Amniotic stem cell (primary cell): ENCODE measurements around the gene CSF1R.

ENCODE experiments used
- DNase-seq: peaks from one replicate; lab custom pipeline; 2025; lab: John Stamatoyannopoulos, UW

Gene CSF1R

DNA sequence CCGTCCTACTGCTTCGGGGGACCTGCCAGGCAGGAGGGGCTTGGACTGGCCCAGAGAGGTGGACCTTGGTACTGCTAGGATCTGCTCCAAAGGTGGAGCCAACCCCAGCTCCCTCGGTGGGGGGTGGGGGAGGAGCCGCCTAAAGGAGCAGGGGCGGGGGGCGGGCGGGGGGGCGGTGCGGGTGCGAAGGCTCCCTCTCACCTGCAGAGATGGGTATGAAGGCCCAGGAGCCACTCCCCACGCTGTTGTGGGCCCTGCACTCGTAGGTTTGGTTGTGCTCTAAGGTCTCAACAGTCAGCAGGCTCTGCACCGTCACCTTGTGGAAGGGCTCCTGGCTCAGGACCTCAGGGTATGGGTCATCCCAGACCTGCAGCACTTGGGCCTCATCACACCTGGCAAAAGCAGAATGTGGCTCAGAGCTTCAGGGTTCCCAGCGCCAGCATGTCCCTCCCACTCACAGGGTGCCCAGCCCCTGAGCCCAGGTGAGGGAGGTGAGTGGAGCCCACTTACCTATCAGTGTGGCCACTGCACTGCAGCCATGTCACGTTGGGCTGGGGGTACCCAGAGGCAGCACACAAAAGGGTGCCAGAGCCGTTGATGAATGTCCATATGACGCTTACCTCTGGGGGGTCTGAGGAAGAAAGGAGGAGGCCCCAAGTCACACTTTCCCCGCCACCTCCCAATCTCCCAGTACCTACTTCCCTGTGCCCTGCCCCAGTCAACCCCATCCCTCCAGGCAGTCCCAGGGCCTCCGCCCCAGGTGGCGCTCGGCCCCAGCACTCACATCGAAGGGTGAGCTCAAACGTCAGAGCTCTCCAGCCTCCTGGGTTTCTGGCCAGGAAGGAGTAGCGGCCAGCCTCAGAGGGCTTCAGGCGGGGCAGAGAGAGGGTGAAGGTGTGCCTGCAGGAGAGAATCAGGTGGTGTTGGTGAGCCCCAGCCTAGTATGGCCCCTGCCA lies 16.4 kb downstream of the CSF1R start:
- no peak for DNase-seq

DNA sequence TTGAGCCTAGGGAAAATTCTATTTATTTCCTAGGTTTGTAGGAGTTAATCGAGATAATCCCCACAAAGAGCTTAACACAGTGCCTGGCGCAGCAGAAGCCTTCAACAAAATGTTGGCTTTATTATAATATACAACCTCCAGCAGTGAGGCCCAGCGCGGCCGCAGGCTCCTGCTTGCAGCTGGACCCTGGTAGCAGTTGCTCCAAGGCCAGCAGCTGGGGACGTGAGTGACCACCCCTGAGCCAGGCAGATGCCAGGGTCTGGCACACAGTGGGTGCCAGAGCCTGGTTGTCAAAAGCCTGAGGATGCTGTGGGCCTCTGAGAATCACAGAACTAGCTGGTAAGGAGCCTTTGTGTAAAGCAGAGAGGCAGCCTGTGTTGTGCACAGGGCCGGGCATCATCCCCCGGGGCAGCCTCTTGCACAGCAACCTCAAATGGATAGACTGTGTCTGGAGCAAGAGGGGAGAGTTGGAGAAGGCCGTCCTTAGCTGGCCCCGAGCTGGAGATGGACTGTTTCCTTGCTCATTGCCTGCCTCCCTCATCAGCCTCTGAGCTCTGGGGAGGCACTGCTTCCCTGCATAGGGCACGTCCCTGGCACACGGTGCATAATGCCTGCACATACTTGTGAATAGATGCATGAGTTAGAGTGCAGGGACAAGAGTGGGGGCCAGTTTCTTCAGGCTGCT lies 17.3 kb downstream of the CSF1R start:
- DNase-seq: no peak

DNA sequence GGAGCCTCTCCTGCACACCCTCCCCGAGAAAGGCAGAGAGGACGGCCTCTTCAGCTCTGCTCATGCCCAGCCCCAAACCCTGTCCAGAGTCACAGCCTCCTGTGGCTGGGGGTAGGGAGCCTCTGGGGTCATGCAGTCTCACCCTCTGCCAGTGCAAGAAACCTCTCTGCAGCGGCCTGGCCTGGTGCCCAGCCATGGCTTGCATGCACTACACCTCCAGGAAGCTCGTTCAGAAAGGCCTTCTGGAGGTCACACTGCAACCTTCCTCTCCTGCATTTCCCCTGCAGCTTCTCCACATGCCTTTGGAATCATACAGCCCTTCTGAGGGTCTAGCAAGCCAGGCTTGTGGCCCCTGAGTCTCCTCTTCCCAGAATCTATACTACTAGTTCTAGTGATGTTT lies 17.9 kb downstream of the CSF1R start:
- no peak for DNase-seq

DNA sequence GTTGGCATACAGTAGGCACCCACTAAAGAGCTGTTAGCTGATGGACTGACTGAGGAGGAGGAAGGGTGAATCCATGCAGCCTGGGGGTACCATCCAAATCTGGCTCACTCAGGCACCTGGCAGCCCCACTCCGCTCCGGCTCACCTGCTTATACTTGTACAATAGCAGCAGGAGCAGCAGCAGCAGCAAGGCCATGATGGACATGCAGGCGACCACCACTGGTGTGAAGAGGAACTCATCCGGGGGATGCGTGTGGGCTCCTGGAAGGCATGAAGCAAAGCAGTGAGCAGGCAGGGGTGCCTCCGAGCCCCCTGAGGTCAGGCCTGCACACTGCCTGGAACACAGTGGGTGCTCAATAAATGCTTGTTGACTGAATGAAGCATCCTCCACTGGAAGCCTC lies 18.3 kb downstream of the CSF1R start:
- DNase-seq: no peak

DNA sequence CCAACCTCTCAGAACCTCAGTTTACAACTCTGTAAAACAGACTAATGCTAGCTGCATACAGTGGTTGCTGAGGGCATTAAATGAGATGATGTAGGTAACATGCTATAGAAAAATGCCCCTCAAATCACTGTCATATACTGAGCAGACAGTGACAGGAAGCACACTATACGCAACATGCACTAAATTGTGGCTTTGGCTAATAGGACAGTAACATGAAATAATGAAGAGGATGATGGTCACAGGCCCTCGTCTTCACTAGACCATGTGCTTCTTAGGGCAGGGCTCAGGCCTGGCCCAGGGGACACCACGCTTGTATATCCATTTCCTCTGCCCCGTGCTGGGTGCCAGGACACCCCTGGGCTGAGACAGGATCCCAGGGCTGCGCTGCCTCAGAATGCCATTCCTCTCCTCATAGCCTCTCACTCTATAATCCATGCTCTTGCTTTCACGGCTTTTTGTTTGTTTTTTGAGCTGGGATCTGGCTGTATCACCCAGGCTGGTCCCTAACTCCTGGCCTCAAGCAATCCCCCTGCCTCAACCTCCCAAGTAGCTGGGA lies 18.9 kb downstream of the CSF1R start:
- DNase-seq: no peak

DNA sequence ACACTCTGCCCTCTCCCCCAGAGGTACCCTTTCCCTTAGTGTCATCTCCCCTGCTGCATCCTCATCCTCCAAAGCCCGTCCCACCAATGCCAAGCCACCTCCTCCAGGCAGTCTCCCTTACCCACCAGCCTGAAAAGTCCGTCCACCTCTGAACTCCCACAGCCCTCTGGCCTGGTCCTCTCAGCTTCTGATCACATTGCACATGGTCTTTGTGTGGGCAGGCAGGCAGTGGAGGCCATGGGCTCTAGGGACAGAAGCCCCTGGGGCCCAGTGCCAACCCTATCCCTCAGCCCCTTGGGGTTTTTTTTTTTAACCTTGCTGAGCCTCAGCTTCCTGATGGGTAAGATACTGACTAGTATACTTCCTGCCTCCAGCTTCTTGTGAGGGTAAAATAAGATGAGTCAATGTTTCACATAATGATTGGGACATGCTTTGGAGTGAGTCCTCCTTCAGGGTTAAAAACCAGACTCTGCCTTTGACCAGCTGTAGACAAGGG lies 19.4 kb downstream of the CSF1R start:
- peak; percentile 18 for DNase-seq

DNA sequence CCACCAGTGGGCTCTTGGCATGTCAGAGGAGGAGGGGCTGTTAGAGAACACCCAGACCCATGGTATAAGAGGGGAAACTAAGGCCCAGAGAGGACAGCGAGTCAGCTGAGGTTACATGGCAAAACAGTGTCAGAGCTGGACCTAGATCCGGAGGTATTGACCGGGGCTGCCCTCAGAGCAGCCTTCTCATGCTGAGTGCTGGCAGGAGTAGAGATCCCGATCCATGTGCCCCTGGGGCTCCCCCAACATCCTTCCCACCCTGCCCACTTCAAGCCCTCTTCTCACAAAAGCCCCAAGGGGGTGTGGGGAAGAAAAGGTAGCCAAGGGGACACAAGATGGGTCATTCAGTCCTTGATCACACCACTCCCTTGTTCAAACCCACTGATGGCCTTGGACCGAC lies 19.9 kb downstream of the CSF1R start:
- DNase-seq: no peak

DNA sequence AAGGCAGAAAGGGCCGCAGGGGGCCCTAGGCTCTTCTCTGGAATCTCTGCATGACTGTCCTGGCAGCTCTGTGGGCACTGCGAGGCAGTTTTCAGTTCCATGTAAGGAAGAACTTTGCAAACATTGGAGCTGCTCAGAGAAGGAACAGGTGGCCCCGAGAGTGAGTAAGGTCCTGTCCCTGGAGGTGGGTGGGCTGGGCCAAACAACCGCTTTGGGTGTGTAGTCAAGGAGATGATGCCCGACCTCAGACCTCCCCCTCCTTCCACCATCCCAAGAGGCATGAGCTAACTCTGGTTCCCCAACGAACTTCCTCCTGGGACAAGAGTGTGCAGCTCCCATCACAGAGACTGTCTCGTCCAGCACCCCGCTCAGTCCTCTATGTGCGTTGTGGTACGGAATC lies 20.5 kb downstream of the CSF1R start:
- no peak for DNase-seq

DNA sequence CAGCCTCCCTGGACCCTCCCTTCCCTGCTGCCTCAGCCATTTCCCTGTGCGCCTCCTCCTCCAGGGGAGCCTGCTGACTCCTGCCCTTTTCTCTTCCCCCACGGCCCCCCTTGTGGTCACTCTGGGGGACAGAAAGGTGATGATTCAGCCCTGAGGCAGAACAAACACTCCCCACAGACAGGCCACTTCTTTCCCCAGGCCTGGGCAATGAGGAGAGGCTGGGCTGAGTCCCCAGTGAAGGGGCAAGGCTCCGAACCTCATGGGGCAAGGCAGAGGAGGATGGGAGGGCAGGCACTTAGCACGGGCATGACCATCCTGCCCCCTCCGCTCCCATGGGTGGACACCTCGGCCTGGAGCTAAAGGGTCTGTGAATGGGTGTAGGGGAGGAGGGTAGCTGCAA lies 21.0 kb downstream of the CSF1R start:
- no peak for DNase-seq

DNA sequence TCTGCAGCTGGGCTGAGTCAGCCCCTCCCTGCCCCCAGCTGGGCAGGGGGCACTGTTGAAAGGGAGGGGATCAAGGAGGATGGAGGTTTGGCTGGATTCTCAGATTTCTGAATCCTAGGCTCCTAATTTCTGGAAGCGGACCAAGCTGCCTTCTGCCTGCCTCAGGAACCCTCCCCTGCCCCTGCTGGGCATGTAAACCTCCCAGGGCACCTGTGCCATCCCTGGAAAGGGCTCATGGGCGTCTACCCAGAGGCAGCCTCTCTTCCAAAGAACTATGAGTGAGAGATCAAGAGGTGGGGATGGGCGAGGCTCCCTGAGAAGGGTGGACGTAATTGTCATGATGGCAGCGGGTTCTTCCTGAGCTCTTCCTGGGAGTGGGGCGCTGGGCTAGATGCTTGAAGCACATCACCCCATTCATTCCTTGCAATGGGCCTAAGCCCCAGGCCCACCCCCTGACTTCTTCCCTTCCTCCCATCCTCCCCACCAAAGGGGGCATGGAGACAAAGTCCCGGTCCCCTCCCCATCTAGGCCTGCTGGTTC lies 21.6 kb downstream of the CSF1R start:
- no peak for DNase-seq

DNA sequence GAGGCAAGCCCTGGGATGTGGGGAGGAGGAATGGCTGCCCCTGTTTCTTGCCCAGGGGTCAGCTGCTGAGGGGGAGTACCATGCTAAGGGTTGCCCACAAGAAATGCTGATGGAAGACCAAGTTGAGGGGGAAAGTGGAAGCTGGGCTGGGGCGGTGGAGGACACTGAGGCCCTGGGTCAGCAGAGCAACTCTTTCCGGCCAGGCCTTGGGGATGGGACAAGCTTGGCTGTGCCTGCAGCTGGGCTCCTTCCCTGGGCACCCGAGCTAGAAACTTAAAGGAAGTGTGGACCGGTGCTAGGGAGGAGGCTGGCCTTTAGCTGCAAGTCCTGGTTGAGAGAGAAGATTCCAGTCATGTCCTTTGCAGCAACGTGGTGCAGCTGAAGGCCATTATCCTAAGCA lies 22.7 kb downstream of the CSF1R start:
- DNase-seq: no peak

DNA sequence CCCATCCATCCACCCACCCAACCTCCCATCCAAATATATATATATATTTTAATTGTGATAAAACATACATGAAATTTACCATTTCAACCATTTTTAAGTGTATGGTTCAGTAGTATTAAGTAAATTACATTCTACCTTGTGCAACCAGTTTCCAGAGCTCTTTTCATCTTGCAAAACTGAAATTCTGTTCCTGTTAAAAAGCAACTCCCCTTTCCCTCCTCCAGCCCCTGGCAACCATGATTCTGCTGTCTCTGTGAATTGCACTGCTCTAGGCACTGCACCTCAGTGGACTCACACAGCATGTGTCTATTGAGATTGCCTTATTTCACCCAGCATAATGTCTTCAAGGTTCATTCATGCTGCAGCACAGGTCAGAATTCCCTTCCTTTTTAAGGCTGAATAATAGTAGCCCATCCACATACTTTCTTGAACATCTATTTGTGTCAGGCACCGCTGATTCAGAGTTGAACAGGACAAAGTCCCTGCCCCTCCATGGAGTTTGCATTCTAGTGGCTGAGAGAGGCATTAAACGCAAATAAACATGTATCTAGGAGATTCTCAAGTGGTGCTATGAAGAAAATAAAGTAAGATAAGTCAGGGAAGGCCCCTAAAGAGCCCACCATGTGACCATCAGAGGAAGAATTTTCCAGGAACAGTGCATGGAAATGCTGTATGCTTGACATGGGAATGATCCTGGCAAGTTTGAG lies 24.0 kb downstream of the CSF1R start:
- DNase-seq: no peak

DNA sequence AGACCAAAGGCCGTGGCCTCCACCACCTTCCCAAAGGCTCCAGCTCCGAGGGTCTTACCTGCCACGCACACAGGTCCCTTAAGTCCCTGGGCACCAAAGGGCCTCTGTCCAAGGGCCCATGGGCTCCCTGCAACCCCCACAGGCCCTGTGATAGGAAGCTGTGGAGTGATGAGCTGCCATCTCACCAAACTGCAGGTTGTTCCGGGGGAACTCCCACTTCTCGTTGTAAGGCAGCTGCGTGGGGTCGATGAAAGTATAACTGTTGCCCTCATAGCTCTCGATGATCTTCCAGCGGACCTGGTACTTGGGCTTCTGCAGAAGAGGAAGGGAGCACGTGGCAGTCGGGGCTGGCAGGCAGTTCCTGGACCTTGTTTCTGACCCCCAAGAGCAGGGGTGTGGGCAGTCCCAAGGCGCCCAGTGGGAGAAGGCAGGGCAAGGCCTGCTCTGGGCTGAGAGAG lies 24.8 kb downstream of the CSF1R start:
- DNase-seq: no peak

DNA sequence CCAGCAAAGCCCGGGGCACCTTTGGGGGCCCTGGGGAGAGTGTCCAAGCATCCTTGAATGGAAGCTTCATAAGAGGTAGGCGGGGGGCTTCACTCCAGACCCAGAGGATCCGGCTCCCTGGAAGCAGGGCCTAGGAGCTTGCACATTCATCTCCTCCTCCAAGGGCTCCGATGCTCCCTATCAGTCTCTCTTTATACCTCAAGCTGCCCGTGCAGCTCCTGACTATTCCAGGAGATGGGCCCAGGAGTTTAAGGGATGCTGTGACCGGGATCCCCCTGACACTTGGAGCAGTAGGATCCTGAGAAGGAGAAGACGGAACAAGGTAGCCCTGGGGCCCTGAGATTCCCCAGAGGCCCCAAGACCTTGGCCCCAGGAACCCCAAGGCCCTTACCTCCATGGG lies 25.9 kb downstream of the CSF1R start:
- no peak for DNase-seq

DNA sequence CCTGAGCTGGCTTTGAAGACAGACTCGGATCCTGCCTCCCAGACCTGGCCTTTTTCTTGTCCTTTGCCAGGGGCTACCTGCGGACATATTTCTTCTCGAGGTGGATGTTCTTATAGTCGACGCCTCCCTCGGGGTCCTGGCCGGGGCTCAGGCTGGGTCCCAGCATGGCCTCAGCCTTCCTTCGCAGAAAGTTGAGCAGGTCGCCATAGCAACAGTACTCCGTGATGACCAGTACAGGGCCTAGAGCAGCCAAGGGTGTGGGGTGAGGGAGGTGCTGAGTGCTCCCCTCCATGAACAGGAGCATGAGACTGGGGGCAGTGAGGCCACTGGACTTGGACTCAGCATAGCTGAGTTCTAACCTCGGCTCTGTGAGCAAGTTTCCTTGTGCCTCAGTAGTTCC lies 26.7 kb downstream of the CSF1R start:
- DNase-seq: no peak

DNA sequence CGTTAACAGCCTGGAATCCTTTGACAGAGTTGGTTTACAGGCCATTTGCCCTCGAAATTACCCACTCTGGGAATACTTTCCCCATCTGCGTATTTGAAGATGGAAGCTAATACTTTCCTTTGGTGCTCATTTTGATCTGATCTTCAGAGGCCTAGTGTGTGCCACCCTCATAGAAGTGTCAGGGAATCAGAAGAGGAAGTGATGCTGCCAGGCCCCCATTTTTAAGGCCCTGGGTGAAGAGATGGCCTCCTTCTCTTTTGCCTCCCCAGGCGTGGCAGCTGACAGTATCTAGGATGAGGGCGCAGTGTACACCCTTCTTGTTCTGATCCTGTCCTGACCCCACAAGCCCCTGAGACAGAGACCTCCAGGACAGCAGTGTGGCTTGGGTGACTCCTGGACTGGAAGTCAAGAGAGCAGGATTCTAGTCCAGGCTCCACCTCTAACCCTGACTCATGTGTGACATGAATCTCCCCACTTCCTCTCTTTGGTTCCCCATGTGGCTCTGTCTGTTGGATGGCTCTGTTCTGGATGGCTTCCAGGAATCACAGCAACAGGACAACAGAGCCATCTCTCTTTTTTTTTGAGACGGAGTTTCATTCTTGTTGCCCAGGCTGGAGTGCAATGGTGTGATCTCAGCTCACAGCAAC lies 27.8 kb downstream of the CSF1R start:
- no peak for DNase-seq

DNA sequence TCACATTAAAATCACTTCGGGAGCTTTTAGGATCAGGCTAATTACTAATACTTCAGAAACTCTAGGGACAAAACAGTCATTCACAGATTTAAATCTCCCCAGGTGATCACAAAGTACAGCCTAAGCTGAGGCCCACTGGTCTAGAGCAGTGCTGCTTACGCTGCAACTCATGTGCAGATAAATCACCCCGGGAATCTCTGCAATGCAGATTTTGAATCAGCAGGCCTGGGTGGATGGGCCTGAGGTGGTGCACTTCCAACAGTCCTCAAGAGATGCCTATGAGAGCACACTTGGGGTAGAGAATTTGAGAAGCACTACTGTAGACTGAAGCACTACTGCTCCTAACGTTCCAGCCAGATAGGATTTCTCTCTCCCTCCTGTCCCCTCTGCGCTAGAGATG lies 28.4 kb downstream of the CSF1R start:
- DNase-seq: no peak

DNA sequence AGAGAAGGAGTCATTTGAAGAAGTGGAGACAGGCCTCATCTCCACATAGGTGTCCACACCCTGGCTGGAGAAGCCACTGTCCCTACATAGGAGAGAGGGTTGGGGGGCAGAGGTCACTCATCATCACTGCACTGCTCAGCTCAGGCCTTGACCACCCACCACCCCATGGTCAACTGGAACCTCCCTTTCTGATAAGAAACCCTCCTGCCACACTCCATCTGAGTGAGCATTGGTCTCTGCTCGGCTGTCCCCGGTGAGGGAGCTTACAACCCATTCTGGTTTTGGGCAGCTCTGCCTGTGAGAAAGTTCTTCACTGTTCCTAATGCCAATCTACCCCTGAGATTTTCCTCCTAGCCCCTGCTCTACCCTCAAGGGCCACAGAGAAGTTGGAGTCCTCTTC lies 28.8 kb downstream of the CSF1R start:
- no peak for DNase-seq

DNA sequence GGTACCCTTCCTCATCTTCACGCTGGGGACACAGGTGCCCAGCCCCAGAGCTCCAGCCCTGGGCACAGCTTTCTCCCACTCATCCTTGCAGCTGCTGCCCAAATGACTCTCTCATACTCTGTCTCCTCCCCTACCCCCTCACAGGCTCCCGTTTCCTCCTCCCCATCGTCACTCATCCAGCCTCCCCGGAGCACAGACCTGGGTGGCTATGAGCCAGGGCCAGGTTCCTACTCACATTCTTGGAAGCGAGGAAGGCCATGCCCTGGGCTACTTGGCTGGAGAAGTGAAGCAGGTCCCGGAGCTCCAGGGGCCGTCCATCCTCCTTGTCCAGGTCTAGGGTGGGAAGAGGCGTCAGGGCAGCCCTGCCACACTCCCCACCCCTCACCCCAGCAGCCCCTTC lies 29.3 kb downstream of the CSF1R start:
- no peak for DNase-seq

DNA sequence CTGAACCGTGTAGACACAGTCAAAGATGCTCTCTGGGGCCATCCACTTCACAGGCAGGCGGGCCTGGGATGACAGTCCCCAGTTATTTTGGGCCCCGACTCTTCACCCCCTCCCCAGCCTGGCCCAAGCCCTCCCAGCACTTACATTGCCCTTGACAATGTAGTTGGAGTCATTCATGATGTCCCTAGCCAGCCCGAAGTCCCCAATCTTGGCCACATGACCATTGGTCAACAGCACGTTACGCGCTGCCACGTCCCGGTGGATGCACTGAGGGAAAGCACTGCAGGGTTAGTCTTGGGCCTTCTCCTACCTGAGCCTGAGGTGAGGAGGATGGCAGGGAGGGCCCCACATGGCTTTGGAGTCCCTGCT lies 30.3 kb downstream of the CSF1R start:
- DNase-seq: no peak

DNA sequence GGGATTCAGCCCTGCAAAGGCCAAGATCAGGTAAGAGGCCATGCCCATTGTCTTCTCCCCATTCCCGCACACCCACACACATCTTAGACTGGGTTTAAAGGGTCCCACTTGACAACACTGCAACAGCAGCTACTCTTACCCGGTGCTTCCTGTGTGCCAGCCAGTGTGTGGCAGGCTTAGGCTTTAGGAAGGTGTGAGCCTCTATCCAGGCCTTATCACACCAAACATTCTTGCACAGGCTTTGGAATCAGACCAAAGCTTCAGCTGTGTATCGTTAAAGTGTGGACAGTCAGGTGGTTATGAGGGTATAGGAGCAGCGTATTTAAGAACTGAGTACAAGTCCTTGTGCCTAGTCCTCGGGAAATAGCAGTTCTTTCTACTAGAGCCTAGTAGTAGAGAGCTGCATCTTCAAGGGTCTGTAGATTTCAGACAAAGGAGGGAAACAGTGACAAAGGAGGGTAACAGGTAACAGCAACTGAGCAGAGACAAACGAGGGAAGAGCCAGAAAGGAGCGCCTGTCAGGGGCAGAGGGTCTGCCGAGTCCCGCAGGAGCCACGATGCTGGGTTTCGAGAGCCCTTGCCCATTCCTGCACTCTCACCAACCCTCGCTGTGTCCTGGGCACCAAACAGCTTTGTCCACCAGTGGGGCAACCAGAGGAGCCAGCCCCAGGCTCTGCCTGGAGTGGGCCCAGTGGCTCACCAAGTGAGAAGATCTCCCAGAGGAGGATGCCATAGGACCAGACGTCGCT lies 30.9 kb downstream of the CSF1R start:
- DNase-seq: no peak
